GM12892 (cell line): Measurements from ENCODE around the gene ERG.

ENCODE experiments used
- POLR2A ChIP-seq: IDR thresholded peaks from 2 replicates; pipeline ENCODE4 v1.6.1; 2011; ENCODE audit warnings: low read depth, low read length, control low read depth
- POLR2AphosphoS5 ChIP-seq: IDR thresholded peaks from 2 replicates; pipeline ENCODE4 v1.6.1; 2011; ENCODE audit warnings: low read depth, low read length, control low read depth
- TAF1 ChIP-seq: IDR thresholded peaks from 2 replicates; pipeline ENCODE4 v1.6.1; 2011; ENCODE audit warnings: low read depth, mild to moderate bottlenecking, control low read depth, low read length, borderline replicate concordance

DNA sequence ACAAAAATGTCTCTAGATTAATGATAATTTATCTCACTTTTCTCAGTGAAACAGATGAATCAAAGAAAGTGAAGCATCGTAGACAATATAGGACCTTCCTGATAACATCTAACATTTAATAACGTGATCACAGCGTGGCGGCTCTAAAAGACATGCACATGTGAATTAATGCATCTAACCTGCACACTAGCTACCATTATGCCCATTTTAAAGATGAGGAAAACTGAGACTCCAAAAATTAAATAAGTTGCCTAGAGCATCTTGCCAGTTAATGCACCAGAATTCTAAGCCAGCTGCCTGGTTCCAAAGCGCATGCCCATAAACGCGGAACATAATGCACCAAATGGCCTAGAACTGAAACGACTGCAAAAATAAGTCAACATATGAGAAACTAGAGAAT is 23.5 kb downstream of the ERG start:
- no peak for TF ChIP-seq POLR2AphosphoS5
- no peak for TF ChIP-seq POLR2A
- no peak for TF ChIP-seq TAF1
